GM19324 (cell line): ENCODE data around the gene UBQLN3.
A peak's percentile ranks its signal among the peaks of the same experiment; 100 is the strongest.

Experiments used
- ATAC-seq: cut with Tn5 transposase; IDR thresholded peaks from one replicate; pipeline ENCODE4 v1.9.1; 2021; ENCODE audit warnings: mild to moderate bottlenecking, moderate library complexity; ENCODE audit not compliant: unreplicated experiment, low FRiP score

Gene UBQLN3

DNA sequence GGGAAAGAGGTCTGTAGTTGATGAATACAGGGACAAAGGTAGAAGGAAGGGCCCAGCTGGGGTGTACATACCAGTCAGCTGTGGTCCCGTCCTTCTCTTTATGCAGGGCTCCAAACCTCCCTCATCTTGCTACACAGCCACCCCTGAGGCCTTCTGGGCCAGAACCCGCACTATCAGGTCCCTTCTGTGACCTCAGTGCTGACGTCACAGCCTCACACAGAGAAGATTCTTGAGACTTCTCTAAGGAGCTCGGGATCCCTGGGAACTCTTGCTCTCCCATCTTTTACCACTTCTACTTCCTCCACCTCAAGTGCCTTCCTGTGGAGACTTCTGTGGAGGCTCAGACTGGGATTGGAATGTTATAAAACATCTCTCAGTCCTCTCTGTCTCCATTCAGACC is at the start of gene UBQLN3:
TSS of gene UBQLN3 (minus strand) at position 155 of the 400 bp plus-strand sequence. CDS start 399 bp downstream, outside the sequence.
- no peak for ATAC-seq

DNA sequence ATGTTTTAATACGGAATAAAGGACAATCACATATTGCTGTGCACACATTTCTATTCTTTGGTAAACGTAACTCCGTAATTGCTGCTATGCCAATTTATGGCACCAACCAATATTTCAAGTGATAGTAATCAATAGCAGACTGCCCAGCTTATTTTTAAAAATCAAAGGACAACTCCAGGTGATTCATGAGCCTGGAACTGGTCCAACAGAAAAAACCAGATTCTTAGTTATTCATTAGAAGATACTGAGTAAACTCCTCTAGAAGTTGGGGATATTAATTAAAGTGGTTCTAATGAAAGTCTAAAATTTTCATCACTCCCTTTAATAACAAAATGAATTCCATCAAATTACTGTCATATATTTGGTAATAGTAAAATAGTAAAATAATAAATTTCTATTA is 48.0 kb upstream of the UBQLN3 start:
- ATAC-seq: no peak

DNA sequence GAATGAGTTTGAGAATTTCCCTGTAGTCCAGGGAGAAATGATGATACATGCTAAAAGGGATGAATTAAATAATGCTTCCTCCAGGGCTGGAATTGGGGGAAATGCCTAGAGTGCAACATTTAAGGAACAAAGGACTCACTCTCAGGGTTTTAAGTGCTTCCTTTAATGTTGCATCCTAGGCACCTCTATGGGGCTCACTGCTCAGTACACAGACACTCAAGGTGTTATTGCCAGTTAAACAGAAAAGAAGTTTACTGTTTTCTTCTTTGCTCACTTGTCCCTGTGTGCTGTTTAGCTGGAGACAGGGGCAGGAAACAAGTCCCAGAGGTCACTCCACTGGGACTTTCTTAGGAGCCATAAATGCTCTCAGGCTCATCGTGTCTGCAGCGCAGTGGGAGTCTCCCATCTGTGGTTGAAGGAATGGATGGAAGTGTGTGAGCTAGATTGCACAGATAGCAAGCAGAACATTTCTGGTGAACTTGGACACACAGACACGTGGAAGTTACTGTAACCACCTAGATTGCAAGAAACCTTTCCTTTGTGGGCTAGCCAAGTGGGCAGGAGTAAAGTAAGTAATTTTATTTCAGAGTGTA is 46.9 kb upstream of the UBQLN3 start:
- ATAC-seq: no peak

DNA sequence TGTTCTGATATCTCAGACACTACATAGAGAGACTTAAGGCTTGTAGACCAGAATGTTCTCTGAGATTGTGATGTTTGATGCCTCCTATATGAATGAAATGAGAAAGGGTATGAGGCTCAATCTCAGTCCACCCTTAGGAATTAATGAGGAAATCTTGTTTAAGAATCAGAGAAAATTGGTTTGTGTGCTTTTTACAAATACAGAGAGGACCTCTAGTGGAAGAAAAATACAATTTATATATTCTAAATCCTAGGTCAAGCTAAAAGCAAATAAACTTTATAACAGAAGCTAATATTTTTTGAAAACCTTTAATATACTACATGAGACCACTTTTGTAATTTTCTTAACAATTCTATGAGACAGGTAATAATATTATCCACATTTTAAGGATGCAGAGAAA is 43.6 kb upstream of the UBQLN3 start:
- ATAC-seq: no peak

DNA sequence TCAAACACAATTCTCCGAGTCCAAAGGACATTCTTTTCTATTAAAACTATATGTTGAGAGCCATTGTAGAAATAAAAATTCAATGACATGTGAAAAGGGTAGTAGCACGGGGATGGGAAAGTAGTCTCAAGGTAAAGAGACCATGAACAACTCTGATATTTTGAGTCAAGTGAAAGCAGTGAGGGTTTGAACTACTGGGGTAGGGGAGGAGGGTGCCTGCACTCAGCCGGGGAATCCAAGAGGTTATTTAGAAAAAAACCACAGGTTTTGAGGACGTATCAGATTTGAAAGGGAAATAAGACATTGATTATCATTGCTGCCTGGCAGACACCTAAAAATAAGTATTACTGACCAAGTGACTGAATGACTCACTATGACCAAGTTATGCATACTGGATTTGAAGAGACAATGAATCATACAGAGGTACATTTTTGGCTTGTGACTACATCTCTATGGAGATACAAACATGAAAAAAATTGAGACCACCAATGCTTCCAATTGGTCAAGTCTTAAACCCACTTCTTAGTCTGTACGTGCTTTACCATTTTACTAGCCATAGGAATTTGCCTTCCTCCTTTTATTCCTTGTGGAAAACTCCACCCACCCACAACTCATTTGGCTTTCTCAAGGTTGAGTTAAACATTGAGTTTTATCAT is 40.8 kb upstream of the UBQLN3 start:
- no peak for ATAC-seq

DNA sequence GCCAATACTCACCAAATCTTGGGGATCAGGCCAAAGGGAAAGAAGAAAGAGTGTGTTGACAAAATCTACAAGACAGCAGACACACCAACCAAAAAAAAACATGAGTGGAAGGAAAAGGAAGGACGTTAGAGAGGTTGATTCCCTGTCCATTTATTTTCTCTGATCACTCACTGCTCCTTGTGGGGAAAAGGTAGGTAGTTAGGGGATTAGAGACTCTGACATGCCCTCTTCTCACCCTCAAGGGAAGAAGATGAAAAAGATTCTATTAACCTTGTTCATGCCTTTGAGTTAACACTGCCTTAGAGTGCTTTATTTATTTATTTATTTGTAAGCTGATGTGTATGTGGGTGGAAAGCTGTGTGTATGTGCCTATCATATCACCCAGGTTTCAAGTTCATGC is 38.7 kb upstream of the UBQLN3 start, which contains the start of gene OR52H1:
TSS of gene OR52H1 (minus strand) at position 101 of the 400 bp plus-strand sequence. CDS start 3,035 bp downstream, outside the sequence.
- no peak for ATAC-seq

DNA sequence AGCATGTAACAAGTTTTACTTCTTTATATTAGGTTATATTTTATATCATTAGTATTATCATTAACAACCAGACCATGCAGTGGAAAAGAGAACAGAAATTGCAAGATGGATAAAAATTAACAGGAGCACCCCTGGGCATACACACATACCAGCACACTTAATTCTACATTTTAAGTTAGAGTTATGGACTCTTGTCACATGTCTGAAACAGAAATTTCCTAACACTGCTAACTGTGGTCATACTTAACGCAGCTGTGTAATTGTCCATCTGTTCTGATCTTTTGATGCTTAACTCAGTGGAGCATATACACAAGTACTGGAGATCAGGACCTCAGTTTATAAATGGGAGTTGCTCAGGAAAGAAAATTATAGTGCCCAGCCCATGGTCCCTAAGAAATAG is 38.2 kb upstream of the UBQLN3 start:
- peak; percentile 76 for ATAC-seq

DNA sequence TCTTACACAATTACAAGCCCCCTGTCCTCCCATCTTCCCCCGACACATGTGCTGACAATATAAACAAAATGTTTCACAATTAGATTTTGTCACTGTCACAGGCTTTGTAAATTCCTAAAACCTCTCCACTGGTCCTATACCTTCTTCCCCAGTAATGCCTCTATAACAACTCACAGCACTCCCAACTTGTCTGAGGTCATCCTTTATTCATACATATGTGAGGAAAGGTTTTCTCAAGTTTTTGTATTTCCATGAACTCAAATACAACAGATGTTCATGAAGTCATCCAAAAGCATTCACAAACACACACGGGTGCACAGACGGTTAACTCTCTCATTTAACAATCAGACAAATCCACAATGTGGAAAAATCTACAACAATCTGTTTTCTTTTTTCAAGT is 36.7 kb upstream of the UBQLN3 start:
- ATAC-seq: no peak

DNA sequence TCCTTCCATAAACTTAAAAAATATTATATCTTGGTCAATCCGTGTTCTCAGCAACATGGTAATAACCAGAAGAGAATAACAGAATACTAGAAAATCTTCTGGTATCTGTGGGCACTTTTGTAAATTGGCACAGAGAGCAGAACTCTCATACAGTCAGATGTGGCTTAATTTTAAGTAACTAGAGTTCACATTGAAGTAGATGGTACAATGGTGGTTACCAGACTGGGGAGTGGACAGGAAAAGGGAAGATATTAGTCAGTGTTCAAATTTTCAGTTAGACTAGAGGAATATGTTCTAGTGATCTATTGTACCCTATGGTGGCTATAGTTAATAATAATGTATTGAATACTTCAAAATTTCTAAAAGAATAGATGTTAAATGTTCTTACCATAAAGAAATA is 31.7 kb upstream of the UBQLN3 start:
- ATAC-seq: no peak

DNA sequence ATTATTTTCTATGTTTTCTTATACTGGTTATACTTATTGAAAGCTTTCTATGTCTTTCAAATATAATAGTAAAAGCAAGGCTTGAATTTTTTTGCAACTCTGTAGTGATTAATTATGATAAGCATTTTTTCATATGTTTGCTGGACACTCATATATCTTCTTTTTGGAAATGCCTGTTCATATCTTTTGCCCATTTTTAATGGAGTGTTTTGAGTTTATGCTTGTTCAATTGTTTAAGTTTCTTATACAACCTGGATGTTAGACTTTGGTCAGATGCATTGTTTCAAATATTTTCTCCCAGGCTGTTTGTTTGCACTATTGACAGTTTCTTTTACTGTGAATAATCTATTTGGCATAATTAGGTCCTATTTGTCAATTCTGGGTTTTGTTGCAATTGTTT is 26.7 kb upstream of the UBQLN3 start:
- ATAC-seq: no peak

DNA sequence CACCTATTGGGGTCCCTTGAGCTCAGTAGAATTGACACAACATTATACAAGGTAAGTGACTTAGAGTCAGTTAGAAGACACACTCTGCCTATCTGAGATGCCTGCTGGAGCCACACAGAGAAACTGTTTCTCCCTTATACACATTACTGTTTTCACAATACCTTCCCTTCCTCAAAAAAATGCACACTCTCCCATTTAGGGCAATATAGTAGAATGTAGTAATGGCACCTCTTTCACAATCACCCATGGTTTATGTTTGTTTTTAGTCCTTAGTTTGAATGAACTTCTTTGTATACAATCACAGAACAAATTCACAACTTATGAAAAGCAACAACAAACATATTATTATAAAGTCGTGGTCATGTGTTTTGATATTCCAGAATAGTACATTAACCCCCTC is 24.3 kb upstream of the UBQLN3 start:
- no peak for ATAC-seq

DNA sequence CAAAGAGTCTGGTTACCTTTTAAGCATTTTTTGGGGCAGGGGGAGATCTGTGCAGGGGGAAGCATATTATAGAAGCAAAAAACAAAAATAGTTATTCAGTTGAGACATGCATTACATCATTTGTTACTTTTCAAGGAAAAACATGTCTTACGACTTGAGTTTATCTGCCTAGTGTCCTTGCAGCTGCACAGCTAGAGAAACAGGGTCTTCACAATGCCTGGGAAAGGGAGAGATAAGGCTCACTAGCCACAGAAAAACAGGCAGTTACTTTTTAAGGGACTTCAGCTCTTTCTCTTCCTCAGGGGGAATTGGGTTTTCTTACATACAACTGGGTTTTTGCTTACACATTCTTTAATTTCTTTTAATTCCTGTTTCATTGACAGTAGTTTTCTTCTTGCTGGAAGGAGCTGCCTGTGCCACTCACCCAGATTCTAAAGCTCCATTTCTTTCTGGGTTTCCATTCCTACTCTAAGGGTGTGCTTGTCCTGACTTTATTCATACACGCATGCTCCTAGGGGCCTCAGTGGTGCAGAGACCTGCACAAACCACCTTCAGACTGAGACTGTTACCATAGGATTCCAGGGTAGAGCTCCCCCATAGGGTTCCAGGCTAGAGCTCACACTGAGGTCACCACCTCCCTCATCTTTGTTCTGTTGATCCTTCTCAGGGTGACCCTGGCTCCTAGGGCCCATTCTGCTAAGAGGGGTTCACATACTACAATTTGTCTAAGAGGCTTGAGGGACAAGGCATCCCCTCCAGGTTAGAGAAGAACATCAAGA is 21.5 kb upstream of the UBQLN3 start:
- ATAC-seq: no peak

DNA sequence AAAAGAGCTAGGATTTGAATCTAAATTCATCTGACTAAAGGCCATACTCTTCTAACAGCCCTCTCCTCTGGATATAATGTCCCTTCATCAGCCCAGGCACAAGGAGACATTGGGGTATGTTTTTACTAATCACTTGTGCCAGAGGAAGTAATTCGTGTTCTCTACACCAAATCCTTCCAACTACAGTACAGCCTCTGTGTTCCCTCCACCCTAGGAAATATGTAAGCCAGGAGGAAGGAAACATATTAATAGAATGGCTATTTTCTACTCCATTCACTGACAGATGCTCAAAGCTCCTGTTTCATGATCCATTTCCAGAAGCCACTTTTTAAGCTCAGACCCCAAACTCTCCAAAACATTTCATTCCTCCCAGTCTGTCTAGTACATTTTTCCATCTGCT is 18.7 kb upstream of the UBQLN3 start:
- ATAC-seq: no peak

DNA sequence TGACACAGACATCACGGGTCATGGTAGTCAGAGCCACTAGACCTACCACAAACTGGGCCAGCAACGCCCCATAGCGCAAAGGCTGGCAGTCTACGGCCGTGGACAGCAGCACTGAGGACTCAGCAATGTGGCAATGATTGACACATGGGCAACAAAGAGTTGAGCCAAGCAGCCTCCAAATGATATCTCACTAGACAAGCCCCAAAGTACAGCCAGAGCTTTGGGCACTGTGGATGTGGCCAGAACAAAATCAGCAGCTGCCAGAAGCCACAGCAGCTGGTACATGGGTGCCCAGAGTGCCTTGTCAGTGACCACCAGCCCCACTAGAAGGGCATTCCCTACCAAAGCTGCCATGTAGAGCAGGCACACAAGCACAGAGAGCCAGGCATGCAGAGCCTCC is 18.0 kb upstream of the UBQLN3 start:
- no peak for ATAC-seq

DNA sequence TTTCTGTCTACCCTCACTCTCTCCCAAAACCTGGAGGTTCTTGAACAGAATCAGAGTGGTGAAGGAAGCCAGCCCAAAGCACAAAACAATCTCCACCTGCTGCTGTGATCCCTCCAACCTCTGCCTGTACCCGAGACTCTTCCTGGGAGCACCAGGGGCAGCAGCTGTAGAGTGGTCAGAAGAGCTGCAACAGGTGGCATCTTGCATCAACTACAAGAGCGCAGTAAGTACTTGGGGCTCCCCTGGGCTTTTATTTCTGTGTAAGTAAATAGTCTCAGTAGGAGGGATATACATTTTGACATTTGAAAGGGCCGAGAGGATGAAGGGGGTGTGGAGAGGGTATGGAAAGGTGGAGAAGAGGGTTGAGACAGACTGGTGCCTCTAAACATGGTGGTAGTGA is 15.0 kb upstream of the UBQLN3 start:
- no peak for ATAC-seq

DNA sequence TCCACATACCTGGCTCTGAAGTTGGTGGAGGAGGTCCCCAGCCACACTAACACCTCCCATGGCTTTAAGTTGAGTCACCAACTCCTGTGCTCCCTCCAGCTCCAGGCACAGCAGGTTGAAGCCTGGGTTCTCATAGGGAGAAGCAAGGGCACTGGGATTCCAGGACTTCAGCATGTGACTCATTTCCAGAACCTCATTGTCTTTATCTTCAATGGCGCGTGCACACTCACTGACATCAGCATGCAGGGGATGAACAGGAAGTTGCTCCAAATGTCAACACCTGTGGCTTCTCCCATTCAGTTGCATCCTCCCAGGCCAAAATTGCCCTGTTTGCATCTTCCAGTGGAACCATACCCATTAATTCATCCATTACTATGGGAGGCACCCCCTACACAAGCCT is 12.6 kb upstream of the UBQLN3 start:
- no peak for ATAC-seq

DNA sequence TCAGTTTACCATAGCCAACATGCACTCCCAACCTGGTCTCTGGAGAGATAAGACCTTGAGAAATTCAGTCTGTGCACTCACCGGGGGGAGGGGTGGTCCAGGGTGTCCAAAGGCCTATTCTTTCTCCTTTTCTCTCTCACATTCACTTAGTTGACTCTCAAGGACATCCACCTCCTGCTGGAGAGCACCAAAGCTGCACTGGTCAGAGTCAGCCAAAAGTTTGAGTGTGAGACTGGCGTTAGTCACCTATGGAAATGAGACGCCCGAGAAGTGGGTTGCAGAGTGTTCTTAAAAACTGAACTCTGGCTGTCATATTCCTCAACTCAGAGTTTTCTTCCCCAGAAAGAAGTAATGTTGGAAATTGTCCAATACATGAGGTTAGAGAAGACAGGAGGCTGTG is 11.8 kb upstream of the UBQLN3 start:
- no peak for ATAC-seq

DNA sequence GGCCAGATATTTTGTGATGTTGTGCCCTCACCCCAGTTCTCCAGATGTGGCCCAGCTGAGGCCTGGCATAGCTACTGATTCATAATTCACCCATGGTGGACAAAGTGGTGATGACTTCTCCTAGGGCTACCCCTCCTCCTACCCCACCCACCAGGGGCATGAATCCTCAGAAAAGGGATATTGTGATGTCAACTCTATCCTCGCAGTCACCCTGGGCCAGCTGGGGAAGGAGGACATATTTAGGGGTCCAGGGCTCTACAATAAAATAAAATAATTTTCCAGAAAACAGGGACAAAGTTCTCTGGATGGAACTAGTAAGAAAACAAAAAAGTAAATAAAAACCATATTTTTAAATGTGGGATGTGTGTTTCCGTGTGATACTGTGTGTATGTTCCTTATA is 6.8 kb upstream of the UBQLN3 start, which contains the start of gene UBQLNL:
TSS of gene UBQLNL (minus strand) at position 101 of the 400 bp plus-strand sequence. CDS start 258 bp downstream, outside the sequence.
- ATAC-seq: no peak

DNA sequence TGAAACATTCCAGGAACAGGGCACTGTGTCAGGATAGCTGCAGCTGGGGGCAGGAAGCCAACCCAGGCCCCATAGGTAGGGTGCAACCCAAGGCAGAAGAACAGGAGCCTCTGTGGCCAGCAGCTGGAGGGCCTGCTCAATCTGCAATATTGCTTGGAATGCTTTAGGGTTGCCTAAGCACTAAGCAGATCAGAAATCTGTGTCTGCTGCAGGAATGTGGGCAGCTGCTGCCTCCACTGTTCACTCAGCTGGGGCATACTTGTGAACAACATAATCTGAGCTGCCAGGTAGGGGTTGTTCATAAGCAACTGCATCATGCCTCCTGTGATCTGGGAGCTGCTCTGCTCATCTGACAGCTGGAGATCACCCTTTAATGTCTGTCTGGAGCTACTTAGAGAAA is 5.1 kb upstream of the UBQLN3 start:
- no peak for ATAC-seq

DNA sequence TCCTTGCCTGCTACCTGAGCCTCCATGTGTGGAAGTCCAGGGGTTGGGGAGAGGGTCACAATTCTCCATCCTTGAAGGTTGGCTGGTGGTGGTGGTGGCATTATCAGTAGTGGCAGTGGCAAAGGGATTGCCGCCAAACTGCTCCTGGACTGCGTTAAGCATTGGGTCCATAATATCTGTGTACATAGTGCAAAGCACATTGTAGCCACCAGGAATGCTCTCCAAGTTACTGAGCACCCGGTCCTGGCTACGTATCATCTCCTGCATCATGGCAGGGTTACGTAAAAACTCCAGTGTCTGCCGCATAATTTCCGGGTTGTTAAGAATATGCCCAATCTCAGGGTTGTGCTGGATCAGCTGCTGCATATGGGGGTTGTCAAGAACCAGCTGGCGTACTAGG is 1.2 kb downstream of the UBQLN3 start:
- ATAC-seq: no peak

DNA sequence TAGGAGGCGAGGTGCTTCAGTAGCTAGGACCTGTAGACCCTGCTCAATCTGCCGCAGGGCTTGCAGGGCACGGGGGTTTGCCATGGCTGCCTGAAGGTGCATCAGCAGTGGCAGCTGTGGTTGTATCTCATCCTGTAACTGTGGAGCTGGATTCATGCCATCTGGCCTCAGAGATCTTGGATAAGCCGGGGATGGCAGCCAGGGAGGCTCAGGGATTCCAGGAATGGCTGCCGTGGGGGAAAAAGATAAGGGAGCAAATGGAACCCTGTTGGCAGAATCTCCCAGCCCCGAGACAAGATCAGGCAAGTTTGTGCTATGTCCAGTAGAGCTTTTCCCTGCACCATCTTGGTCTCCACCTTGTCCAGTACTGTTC is 1.8 kb downstream of the UBQLN3 start:
- no peak for ATAC-seq
